Peyer's patch (tissue), 4 donors: ENCODE measurements around the gene ARMH1.

Source experiments
- CTCF ChIP-seq, 6 experiments: fragments of 450-650 bp in 4 of 6; fragments of 200-600 bp in 2 of 6; sonication (generic) in 1 of 6; IDR thresholded peaks; one replicate each; pipeline ENCODE4 v1.5.1; 2017 to 2019; ENCODE audit warnings: antibody characterized with exemption in 6 of 6, mild to moderate bottlenecking in 3 of 6, moderate library complexity in 1 of 6
- POLR2A ChIP-seq, 2 donors: fragments of 450-650 bp; IDR thresholded peaks; one replicate each; pipeline ENCODE4 v1.5.1; 2017; ENCODE audit warnings: antibody characterized with exemption in 2 of 2, mild to moderate bottlenecking in 2 of 2, moderate library complexity in 2 of 2

- TF ChIP-seq POLR2A (IDR thresholded peaks at IDR 0.05): no peak
- TF ChIP-seq CTCF (IDR thresholded peaks at IDR 0.05): no peak
These were observed 1.4 kb upstream of the ARMH1 start for GRCh38 chr1:44672961-44673674.
